ENCODE data around the gene HSPA12B.
"Not testable (repeated sequence)": the region's sequence is repeated elsewhere in the genome, so short reads cannot be mapped to it uniquely, and the experiment has no call there.

The HSPA12B gene

DNA sequence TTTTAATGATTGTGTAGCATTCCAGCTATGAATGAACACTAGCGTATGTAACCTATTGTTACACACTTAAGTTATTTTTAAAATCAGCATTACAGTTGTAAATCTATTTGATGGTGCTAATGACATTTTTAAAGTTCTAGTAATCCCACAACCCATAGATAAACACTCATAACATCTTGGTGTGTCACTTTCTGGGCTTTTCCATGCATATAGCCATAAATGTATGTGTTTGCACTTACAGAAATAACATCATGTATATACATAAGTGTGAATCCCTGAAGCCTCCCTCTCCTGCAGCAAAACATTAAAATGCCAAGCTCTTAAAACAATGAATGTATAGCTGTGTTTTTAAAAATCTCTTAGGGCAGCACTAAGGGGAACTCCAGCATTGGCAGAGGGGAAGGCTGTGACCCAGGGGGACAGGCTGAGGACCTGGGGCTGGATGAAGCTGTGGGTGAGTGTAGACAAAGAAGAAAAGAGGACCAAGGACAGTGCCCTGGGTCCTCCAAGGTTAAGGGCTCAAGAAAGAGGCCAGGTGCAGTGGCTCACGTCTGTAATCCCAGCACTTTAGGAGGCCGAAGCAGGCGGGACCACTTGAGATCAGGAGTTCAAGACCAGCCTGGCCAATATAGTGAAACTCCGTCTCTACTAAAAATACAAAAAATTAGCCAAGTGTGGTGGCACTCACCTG lies 55.0 kb downstream of the HSPA12B start:
- DNase-seq (ENCODE audit: low spot score), result no peak

DNA sequence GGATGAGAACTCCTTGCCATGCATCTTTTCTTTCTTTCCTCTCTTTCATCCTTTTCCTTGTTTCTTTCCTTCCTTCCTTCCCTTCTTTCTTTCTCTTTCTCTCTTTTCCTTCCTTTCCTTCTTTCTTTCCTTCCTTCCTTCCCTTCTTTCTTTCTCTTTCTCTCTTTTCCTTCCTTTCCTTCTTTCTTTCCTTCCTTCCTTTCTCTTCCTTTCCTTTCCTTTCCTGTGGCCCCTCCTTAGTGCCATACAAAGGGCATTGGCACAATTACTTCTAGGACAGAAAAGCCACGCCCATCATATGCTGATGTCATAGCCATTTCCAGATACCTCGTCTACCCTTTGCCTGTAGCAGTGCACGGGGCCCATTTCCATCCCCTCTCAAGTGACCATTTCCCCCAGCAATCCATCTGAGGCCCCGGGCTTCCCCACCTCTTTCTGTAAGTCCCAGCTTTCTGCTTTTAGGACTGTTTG lies 56.2 kb downstream of the HSPA12B start:
- no peak for DNase-seq (ENCODE audit: low spot score)

DNA sequence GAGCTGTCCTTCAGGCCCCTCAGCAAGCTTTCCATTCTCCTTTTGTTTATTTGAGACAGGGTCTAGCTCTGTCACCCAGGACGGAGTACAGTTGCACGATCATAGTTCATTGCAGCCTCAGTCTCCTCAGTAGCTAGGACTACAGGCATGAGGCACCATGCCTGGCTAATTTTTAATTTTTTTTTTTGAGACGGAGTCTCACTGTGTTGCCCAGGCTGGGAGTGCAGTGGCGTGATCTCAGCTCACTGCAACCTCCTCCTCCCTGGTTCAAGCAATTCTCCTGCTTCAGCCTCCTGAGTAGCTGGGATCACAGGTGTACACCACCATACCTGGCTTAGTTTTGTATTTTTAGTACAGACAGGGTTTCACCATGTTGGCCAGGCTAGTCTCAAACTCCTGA lies 56.7 kb downstream of the HSPA12B start:
- not testable (repeated sequence) for DNase-seq (ENCODE audit: low spot score)

DNA sequence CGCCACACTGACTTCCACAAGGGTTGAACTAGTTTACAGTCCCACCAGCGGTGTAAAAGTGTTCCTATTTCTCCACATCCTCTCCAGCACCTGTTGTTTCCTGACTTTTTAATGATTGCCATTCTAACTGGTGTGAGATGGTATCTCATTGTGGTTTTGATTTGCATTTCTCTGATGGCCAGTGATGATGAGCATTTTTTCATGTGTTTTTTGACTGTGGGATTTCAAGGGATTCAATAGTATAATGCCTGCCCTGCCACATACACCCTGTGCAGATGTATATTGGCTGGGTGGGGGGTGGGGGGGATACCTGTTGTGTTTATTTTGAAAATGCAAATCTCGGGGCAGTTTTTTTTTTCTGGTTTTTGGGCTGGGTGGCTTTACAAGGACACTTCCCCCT lies 61.7 kb downstream of the HSPA12B start:
- DNase-seq (ENCODE audit: low spot score), result not testable (repeated sequence)

DNA sequence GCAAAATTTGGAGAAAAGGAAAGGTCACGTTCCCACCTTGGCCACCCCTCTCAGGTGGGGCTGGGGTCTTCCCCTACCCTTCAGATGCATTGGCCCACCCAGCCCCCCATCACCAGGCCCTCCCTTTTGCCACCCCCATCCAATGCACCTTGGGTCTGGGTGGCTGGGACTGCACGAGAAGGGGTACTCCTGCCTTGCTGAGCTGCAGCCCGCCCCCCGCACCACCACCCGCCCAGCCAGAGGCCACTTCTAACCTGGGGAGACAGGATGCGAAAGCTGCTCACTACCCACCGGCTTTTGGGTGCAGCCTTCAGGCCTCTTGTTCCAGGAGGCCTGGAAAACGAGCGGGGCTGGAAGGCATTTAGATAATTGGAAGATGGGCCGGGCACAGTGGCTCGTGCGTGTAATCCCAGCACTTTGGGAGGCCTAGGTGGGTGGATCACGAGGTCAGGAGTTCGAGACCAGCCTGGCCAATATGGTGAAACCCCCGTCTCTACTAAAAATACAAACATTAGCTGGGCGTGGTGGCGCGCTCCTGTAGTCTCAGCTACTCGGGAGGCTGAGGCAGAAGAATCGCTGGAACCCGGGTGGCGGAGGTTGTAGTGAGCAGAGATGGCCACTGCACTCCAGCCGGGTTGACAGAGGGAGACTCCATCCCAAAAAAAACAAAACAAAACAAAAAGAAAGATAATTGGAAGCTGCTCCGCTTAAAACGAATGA lies 62.4 kb downstream of the HSPA12B start:
- DNase-seq (ENCODE audit: low spot score), result no peak

DNA sequence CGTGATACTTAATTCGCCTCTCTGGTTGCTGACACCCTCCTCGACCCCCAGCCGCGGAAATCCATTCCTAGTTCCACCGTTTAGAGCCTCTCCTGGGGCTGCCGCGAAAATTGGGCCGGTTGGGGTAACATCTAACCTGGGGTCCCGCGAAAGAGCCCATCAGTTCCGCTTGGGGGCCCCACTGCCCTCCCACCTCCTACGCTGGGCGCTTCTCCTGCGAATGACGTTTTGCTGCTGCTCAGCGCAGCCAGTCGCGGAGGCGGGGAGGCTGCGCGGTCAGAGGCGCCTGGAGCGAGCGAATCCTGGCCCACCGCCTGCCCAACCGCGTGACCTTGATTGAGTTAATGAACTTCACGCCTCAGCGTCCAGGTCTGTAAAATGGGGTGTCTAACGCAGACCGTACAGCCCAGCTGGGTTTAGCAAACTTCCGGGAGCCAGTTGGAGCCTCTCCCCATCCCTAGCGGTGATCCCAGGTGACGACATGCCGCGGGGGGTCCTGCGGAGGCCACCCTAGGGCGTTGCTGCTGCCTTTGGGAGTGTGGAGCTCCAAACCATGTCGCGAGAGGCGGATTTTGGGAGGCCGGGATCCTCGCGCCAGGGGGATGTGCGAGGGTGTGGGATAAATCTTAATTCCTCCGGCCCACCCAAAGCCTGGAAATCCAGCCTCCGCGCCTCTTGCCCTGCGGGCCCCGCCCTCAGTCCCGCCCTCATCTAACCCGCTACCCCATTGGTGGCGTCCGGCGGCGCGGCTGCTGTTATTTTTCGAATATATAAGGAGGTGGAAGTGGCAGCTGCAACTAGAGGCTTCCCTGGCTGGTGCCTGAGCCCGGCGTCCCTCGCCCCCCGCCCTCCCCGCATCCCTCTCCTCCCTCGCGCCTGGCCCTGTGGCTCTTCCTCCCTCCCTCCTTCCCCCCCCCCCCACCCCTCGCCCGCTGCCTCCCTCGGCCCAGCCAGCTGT lies 63.3 kb downstream of the HSPA12B start, which contains the start of gene CDC25B:
TSS of gene CDC25B (plus strand) at position 800 of the 958 bp plus-strand sequence. CDS start 222 bp downstream, outside the sequence.
- peak; percentile 87 for DNase-seq (ENCODE audit: low spot score)

DNA sequence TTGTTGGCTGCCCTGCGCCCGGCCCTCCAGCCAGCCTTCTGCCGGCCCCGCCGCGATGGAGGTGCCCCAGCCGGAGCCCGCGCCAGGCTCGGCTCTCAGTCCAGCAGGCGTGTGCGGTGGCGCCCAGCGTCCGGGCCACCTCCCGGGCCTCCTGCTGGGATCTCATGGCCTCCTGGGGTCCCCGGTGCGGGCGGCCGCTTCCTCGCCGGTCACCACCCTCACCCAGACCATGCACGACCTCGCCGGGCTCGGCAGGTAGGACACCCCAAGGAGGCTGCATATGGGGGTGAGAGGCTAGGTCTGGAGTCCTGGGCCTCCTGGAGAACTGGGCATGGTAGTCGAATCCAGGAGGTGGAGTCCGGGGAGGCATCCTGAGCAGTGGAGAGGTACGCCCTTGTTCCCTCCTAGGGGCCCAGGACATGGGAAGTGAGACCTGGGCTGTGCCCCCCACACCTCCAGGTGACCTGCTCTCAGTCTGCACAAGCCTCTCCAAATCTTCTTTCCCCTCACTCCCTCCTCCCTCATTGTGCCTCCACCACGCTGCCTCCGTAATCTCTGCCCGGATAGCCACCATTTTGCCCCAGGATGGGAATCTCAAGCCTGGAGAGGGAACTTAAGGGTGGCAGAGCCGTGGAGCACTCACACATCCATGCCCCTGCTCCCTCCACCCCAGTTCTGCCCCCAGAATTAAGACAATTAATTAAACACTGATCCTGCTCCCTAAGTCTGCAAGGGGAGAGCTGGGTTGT lies 64.2 kb downstream of the HSPA12B start:
- no peak for DNase-seq (ENCODE audit: low spot score)

DNA sequence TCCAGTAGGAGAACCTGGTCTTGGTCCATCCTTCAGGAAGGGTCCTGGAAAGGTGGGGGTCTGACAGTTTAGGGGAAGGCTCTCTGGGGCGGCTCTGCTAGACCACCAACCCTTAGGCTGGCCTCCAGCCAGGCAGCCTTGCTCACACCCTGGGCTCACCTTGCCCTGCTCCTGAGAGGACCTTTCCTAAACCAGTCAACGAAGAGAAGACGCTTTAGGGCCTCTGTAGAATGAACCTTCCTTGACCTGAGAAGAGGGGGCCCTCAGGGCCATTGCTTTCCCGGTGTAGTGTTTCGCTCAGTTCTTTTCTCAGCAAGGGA lies 64.7 kb downstream of the HSPA12B start:
- no peak for DNase-seq (ENCODE audit: low spot score)

DNA sequence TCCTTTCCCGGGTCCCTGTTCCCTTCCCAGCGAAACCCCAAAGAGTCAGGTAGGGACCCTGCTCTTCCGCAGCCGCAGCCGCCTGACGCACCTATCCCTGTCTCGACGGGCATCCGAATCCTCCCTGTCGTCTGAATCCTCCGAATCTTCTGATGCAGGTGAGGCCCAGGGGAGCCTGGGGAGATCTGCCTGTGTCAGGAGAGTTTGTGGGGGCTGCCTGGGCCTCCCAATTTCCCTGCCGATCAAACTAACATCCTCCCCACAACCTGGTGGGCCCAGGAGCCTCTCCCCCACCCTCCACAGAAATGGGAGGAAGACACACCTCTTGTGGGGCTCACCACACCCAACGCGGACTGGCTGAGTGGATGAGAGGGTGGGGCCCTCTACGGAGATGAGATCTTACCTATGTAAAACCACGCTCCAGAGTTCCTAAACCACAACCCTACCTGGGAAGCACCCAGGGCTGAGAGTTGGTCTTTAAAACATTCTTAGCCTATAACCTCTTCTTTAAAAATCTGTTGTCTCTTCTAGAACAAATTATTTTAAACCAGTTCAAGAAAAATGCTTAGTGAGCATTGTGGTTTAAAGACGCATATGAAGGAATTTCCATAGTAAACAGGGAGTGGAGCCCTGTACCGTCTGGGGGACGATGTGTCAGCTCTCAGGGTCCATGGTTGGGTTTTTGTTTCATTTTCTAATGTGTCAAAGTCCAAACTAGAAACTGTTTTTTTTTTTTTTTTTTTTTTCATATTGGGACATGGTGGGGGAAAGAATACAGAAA lies 65.3 kb downstream of the HSPA12B start:
- no peak for DNase-seq (ENCODE audit: low spot score)

DNA sequence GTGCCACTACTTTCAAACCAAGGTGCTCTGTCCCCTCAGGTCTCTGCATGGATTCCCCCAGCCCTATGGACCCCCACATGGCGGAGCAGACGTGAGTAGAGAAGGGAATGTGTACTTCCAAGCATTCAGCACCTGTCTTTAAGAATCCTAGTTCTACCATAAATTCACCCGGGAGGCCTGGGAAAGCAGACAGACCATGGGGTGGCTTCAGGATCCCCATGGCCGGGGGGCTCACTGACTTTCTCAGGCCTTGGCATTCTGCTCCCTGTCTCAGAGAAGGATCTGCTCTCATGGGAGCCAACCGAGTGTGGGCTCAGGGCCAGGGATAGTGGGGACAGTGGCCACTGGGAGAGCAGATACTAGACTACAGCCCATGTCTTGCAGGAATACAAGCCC lies 65.9 kb downstream of the HSPA12B start:
- no peak for DNase-seq (ENCODE audit: low spot score)

DNA sequence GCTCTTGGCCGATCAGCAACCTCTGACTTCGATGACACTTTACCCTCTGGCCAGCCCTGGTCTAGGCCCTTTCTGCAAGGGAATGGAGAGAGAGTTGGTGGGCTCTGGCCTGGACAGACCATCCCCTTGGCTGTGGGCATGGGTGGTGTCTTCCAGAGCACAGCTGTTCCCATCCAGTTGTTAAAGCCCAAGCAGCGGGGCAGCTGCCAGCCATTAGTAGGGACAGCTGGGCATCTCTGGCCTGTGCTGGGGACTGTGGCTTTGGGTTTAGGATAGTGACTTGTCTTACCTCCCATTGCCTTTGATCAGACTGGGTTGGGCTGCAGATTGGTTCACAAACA lies 66.4 kb downstream of the HSPA12B start:
- no peak for DNase-seq (ENCODE audit: low spot score)

DNA sequence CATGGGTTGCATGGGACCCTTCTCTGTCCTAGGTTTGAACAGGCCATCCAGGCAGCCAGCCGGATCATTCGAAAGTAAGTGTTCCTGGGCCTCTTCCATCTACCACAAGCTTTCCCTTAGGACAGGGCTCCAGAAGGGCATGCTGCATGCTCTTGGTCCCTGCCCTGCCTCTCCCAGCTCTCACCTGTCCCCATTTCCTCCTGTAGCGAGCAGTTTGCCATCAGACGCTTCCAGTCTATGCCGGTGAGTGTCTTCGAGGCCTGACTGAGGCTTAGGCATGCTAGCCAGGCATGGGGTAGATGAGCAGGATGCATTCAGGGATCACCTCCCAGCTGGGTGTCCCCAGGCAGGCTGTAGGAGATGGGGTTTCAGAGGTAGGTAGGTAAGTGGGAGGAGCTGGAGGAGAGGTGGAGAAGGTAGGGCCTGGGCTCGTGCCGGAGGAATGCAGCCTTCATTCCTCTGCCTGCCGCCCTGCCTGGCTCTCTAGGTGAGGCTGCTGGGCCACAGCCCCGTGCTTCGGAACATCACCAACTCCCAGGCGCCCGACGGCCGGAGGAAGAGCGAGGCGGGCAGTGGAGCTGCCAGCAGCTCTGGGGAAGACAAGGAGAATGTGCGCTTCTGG lies 67.9 kb downstream of the HSPA12B start:
- peak; percentile 55 for DNase-seq (ENCODE audit: low spot score)

DNA sequence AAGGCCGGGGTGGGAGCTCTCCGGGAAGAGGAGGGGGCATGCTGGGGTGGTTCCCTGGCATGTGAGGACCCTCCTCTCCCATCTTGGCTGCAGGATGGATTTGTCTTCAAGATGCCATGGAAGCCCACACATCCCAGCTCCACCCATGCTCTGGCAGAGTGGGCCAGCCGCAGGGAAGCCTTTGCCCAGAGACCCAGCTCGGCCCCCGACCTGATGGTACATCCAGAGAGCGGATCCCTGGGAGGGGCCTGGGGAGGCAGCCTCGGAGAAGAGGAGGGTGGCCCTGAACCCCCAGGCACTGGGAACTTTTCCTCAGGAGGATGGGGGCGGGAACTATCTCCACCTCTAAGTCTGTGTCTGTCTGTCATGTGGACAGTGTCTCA lies 68.4 kb downstream of the HSPA12B start:
- no peak for DNase-seq (ENCODE audit: low spot score)

DNA sequence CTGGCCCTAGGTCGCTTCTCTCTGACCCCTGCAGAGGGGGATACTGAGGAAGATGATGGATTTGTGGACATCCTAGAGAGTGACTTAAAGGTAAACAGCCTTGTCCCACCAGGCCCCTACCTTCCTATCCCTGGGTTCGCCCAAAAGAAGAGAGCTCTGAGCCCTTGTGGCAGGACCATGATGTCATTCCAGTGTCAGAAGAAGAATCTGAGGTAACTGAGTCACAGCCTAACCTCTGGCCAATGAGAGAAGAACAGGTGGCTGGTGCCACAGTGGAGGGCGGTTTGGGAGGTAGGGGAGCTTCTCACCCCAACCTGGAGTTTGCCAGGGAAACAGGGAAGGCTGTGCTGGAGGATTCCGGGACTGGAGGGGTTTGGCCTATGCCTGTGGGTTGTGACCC lies 68.8 kb downstream of the HSPA12B start:
- DNase-seq (ENCODE audit: low spot score), result no peak

DNA sequence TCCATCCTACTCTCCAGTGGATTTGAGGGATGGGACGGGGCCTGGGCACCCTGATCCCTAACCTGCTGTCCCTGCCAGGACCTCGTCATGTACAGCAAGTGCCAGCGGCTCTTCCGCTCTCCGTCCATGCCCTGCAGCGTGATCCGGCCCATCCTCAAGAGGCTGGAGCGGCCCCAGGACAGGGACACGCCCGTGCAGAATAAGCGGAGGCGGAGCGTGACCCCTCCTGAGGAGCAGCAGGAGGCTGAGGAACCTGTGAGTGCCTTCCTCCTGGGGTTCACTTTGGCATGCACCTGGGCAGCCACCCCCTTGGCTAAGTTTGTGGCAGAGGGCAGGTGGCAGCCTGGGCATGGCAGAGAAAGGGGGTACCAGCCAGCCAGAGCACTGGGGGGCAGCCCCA lies 69.4 kb downstream of the HSPA12B start:
- DNase-seq (ENCODE audit: low spot score), result no peak
